AG09309 (cell line): ENCODE data around the gene ALDH1L1.

ENCODE experiments used
- DNase-seq: peaks from one replicate; pipeline ENCODE4 v3.0.0-alpha.2; 2010; ENCODE audit warnings: low read depth
- H3K4me3 ChIP-seq: 2 replicates; pipeline ENCODE4 v1.5.1; 2011; ENCODE audit warnings: mild to moderate bottlenecking, low read depth, low read length, moderate library complexity; ENCODE audit not compliant: control insufficient read depth
- CTCF ChIP-seq: IDR thresholded peaks from 2 replicates; pipeline ENCODE4 v1.5.1; 2011; ENCODE audit warnings: mild to moderate bottlenecking, low read depth, low read length, inconsistent platforms; ENCODE audit not compliant: insufficient read depth, control insufficient read depth; ENCODE audit errors: missing control alignments

Gene ALDH1L1

DNA sequence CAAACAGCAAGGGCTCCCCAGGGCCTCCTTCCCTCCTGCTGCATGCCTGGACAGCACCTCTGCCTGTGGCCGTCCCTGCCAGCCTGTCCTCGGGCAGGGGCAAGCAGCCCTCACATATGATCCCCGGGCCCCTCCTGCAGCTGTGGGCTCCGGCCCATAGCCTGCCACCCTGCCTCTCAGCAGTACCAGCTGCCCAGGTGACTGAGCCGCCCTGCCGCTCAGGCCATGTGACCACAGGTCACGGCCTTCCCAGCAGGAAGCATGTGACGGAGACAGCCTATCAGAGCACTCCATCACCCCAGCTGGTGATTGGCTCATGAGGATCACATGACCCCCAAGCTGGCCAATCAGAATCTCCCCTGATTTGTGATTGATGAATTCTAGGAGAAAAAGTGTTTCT, 23.9 kb downstream of the ALDH1L1 start:
- TF ChIP-seq CTCF, result no peak
- DNase-seq, result no peak
- H3K4me3 ChIP-seq, result no peak overlapping the region

GRCh38 chr3:126155819-126156218, 24.6 kb downstream of the ALDH1L1 start:
- H3K4me3 ChIP-seq, result no peak overlapping the region
- no peak for DNase-seq
- TF ChIP-seq CTCF, result no peak

- no peak overlapping the region for H3K4me3 ChIP-seq
- DNase-seq, result no peak
- TF ChIP-seq CTCF, result no peak
Observed at GRCh38 chr3:126155280-126155640, 25.1 kb downstream of the ALDH1L1 start.

- H3K4me3 ChIP-seq, result no peak overlapping the region
- no peak for DNase-seq
- no peak for TF ChIP-seq CTCF
Observed at GRCh38 chr3:126154391-126155279, 25.8 kb downstream of the ALDH1L1 start.

GRCh38 chr3:126153695-126154360, 26.6 kb downstream of the ALDH1L1 start:
- TF ChIP-seq CTCF, result no peak
- no peak for DNase-seq
- H3K4me3 ChIP-seq, result no peak overlapping the region

GRCh38 chr3:126152901-126153694, 27.3 kb downstream of the ALDH1L1 start:
- DNase-seq, result no peak
- no peak for TF ChIP-seq CTCF
- no peak overlapping the region for H3K4me3 ChIP-seq
